Neural cell (in vitro differentiated cells): ENCODE results near the gene PDCD5. TPM values are rescaled to one million over a fixed set of nuclear protein-coding genes. Genes with fewer than 3 reads are reported as not detected.

ENCODE experiments used
- H2AFZ ChIP-seq: fragments of 200-600, 300-800 bp; sonication (generic), shearing (Covaris generic); 2 replicates; pipeline ENCODE4 v1.6.0; 2014; ENCODE audit warnings: low read depth, mild to moderate bottlenecking, antibody characterized with exemption, low read length, moderate library complexity
- H3F3A ChIP-seq: fragments of 200-600 bp; shearing (Covaris generic); 2 replicates; pipeline ENCODE4 v1.6.1; 2016; ENCODE audit warnings: mild to moderate bottlenecking, moderate library complexity, mixed read lengths, antibody characterized with exemption, low read length; ENCODE audit not compliant: insufficient read depth, poor library complexity, severe bottlenecking
- H3K27ac ChIP-seq: fragments of 200-600, 300-800 bp; sonication (generic), shearing (Covaris generic); 2 replicates; pipeline ENCODE4 v1.5.1; 2014; ENCODE audit warnings: mild to moderate bottlenecking, low read length, moderate library complexity
- H3K27me3 ChIP-seq: fragments of 300-800, 200-600 bp; sonication (generic), shearing (Covaris generic); 2 replicates; pipeline ENCODE4 v1.6.0; 2014; ENCODE audit warnings: mild to moderate bottlenecking, low read depth, low read length, moderate library complexity; ENCODE audit not compliant: insufficient read depth
- H3K36me3 ChIP-seq: fragments of 300-800, 200-600 bp; sonication (generic), shearing (Covaris generic); 2 replicates; pipeline ENCODE4 v1.5.1; 2014; ENCODE audit warnings: mild to moderate bottlenecking, antibody characterized with exemption, low read length, moderate library complexity; ENCODE audit not compliant: insufficient read depth
- H3K4me2 ChIP-seq: fragments of 300-800, 200-600 bp; sonication (generic), shearing (Covaris generic); 2 replicates; pipeline ENCODE4 v1.6.0; 2014; ENCODE audit warnings: mild to moderate bottlenecking, low read length
- H3K4me3 ChIP-seq: fragments of 300-800, 200-600 bp; sonication (generic), shearing (Covaris generic); 2 replicates; pipeline ENCODE4 v1.5.1; 2014; ENCODE audit warnings: mild to moderate bottlenecking, low read length, moderate library complexity
- H3K79me2 ChIP-seq: fragments of 200-600 bp; shearing (Covaris generic); replicated peaks from 2 replicates; pipeline ENCODE4 v1.6.0; 2014; ENCODE audit warnings: mild to moderate bottlenecking, low read length, moderate library complexity; ENCODE audit not compliant: insufficient read depth
- H3K9ac ChIP-seq: fragments of 300-800, 200-600 bp; sonication (generic), shearing (Covaris generic); 2 replicates; pipeline ENCODE4 v1.6.1; 2016; ENCODE audit warnings: mild to moderate bottlenecking, low read length, mixed read lengths
- H3K9me2 ChIP-seq: fragments of 200-600 bp; shearing (Covaris generic); 2 replicates; pipeline ENCODE4 v1.6.1; 2016; ENCODE audit warnings: mild to moderate bottlenecking, low read length, mixed read lengths; ENCODE audit not compliant: insufficient read depth
- H3K9me3 ChIP-seq: fragments of 200-600, 300-800 bp; sonication (generic), shearing (Covaris generic); 2 replicates; pipeline ENCODE4 v1.6.1; 2016; ENCODE audit warnings: mild to moderate bottlenecking, mixed run types, low read length, moderate library complexity, mixed read lengths
- H4K20me1 ChIP-seq: fragments of 200-600 bp; shearing (Covaris generic); 2 replicates; pipeline ENCODE4 v1.6.1; 2016; ENCODE audit warnings: mild to moderate bottlenecking, mixed run types; ENCODE audit not compliant: insufficient read depth
- EP300 ChIP-seq: fragments of 450-650 bp; conservative IDR thresholded peaks from 2 replicates; pipeline ENCODE4 v1.6.1; 2014; ENCODE audit warnings: antibody characterized with exemption, mild to moderate bottlenecking, moderate library complexity; ENCODE audit not compliant: poor library complexity, severe bottlenecking
- EZH2 ChIP-seq: fragments of 200-600, 300-800 bp; shearing (Covaris generic), sonication (generic); IDR thresholded peaks from 2 replicates; pipeline ENCODE4 v1.6.1; 2014; ENCODE audit warnings: antibody characterized with exemption, low read length, borderline replicate concordance, mild to moderate bottlenecking; ENCODE audit not compliant: insufficient read depth, poor library complexity, severe bottlenecking
- MXI1 ChIP-seq: fragments of 450-650 bp; conservative IDR thresholded peaks from 2 replicates; pipeline ENCODE4 v1.6.1; 2014; ENCODE audit warnings: antibody characterized with exemption, mild to moderate bottlenecking; ENCODE audit not compliant: poor library complexity, severe bottlenecking
- POLR2AphosphoS5 ChIP-seq: IDR thresholded peaks from 2 replicates; pipeline ENCODE4 v1.6.1; 2012
- RAD21 ChIP-seq: fragments of 450-650 bp; conservative IDR thresholded peaks from 2 replicates; pipeline ENCODE4 v1.6.1; 2014; ENCODE audit warnings: antibody characterized with exemption, mild to moderate bottlenecking, moderate library complexity
- SMC3 ChIP-seq: fragments of 450-650 bp; conservative IDR thresholded peaks from 2 replicates; pipeline ENCODE4 v1.6.1; 2014; ENCODE audit warnings: antibody characterized with exemption, mild to moderate bottlenecking, moderate library complexity; ENCODE audit not compliant: poor library complexity
- TAF1 ChIP-seq: IDR thresholded peaks from 2 replicates; pipeline ENCODE4 v1.6.1; 2012; ENCODE audit warnings: low read depth
- polyA plus RNA-seq: library from polyadenylated mRNA; depleted of rRNA; stranded (reverse); fragments of >200 nt; gene quantifications from 2 replicates; pipeline ENCODE4 v1.2.3, GENCODE V29; 2014
- TF ChIP-seq, protein P1 (sequence below): fragments of 450-650 bp; IDR thresholded peaks from 2 replicates; pipeline ENCODE4 v1.5.1; 2014; ENCODE audit warnings: antibody characterized with exemption, mild to moderate bottlenecking, moderate library complexity; ENCODE audit not compliant: poor library complexity, severe bottlenecking
- TF ChIP-seq, protein P2 (sequence below): IDR thresholded peaks from 2 replicates; pipeline ENCODE4 v1.6.1; 2012; ENCODE audit warnings: borderline replicate concordance

PDCD5 gene
- polyA plus RNA-seq, 1 donor from 2014 or later, result 189 TPM

DNA sequence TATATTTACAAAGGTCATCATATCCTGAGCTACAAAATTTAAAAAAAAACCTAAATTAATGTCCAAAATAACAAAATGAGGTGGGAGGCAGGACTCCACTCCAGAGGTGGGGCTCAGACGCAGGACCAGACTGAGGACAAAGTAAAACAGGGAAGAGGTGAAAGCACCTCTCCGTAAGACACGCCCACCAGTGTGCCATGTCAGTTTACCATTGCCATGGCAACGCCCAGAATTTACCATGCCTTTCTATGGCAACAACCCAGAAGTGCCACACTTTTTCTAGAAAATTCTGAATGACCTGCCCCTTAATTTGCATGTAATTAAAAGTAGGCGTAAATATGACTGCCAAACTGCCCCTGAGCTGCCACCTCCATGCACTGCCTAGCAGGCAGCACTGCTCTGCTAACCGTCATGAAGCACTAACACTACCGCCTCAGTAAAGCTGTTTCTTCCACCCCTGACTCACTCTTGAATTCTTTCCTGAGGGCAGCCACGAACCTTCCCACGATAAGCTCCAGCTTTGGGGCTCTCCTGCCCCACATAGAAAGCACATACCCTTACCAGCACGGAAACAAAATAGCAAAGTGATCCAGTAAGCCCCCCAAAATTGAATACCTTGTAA, 22.3 kb upstream of the PDCD5 start:
- no peak overlapping the region for H3K27ac ChIP-seq
- H3K36me3 ChIP-seq, result no peaks in the 10 kb centered on the region
- no peaks in the 10 kb centered on the region for H3F3A ChIP-seq
- H3K27me3 ChIP-seq, result no peaks in the 10 kb centered on the region
- H3K79me2 ChIP-seq, result no peaks in the 10 kb centered on the region
- no peak overlapping the region for H3K4me2 ChIP-seq
- no peaks in the 10 kb centered on the region for H4K20me1 ChIP-seq
- H3K9me3 ChIP-seq, result no peaks in the 10 kb centered on the region
- H3K4me3 ChIP-seq, result no peak overlapping the region
- TF ChIP-seq, protein P1, sequence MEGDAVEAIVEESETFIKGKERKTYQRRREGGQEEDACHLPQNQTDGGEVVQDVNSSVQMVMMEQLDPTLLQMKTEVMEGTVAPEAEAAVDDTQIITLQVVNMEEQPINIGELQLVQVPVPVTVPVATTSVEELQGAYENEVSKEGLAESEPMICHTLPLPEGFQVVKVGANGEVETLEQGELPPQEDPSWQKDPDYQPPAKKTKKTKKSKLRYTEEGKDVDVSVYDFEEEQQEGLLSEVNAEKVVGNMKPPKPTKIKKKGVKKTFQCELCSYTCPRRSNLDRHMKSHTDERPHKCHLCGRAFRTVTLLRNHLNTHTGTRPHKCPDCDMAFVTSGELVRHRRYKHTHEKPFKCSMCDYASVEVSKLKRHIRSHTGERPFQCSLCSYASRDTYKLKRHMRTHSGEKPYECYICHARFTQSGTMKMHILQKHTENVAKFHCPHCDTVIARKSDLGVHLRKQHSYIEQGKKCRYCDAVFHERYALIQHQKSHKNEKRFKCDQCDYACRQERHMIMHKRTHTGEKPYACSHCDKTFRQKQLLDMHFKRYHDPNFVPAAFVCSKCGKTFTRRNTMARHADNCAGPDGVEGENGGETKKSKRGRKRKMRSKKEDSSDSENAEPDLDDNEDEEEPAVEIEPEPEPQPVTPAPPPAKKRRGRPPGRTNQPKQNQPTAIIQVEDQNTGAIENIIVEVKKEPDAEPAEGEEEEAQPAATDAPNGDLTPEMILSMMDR, result no peak
- no peak for TF ChIP-seq RAD21
- TF ChIP-seq TAF1, result no peak
- TF ChIP-seq EP300, result no peak
- no peak for TF ChIP-seq EZH2
- no peak for TF ChIP-seq SMC3
- TF ChIP-seq MXI1, result no peak
- TF ChIP-seq, protein P2, sequence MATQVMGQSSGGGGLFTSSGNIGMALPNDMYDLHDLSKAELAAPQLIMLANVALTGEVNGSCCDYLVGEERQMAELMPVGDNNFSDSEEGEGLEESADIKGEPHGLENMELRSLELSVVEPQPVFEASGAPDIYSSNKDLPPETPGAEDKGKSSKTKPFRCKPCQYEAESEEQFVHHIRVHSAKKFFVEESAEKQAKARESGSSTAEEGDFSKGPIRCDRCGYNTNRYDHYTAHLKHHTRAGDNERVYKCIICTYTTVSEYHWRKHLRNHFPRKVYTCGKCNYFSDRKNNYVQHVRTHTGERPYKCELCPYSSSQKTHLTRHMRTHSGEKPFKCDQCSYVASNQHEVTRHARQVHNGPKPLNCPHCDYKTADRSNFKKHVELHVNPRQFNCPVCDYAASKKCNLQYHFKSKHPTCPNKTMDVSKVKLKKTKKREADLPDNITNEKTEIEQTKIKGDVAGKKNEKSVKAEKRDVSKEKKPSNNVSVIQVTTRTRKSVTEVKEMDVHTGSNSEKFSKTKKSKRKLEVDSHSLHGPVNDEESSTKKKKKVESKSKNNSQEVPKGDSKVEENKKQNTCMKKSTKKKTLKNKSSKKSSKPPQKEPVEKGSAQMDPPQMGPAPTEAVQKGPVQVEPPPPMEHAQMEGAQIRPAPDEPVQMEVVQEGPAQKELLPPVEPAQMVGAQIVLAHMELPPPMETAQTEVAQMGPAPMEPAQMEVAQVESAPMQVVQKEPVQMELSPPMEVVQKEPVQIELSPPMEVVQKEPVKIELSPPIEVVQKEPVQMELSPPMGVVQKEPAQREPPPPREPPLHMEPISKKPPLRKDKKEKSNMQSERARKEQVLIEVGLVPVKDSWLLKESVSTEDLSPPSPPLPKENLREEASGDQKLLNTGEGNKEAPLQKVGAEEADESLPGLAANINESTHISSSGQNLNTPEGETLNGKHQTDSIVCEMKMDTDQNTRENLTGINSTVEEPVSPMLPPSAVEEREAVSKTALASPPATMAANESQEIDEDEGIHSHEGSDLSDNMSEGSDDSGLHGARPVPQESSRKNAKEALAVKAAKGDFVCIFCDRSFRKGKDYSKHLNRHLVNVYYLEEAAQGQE, result no peak
- TF ChIP-seq POLR2AphosphoS5, result no peak
- H3K9ac ChIP-seq, result no peak overlapping the region
- no peaks in the 10 kb centered on the region for H3K9me2 ChIP-seq
- no peak overlapping the region for H2AFZ ChIP-seq

DNA sequence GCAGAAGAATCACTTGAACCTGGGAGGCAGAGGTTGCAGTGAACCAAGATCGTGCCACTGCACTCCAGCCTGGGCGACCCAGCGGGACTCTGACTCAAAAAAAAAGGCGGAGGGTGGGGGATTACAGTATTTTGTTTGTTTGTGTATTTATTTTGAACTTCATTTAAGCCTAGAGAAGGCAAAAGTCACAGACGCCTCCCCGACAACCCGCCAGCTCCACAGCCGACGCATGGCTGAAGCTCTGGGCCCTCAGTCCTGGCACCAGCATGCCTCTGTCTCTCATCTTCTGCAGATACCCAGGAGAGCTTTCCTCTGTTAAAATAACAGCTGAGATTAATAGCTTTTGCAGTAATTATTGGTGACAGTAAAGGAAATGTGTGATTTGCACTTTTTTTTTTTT, 17.2 kb upstream of the PDCD5 start:
- Histone ChIP-seq H3K27ac (no peak overlapping the region), H3K4me3 (no peak overlapping the region)

More for the DNA sequence above, 17.2 kb upstream of the PDCD5 start:
- no peaks in the 10 kb centered on the region for H3K36me3 ChIP-seq
- no peaks in the 10 kb centered on the region for H3K9me2 ChIP-seq
- H3K27me3 ChIP-seq, result no peaks in the 10 kb centered on the region
- H2AFZ ChIP-seq, result no peak overlapping the region
- H3F3A ChIP-seq, result no peaks in the 10 kb centered on the region
- no peak overlapping the region for H3K4me2 ChIP-seq
- TF ChIP-seq, protein P2, result no peak
- TF ChIP-seq EP300 (no peak), EZH2 (no peak), RAD21 (no peak), TAF1 (no peak), POLR2AphosphoS5 (no peak), SMC3 (no peak), MXI1 (no peak)
- TF ChIP-seq, protein P1, result no peak
- H3K9ac ChIP-seq, result no peak overlapping the region
- no peaks in the 10 kb centered on the region for H3K79me2 ChIP-seq
- H3K9me3 ChIP-seq, result no peaks in the 10 kb centered on the region
- H4K20me1 ChIP-seq, result no peaks in the 10 kb centered on the region
